H1 (cell line): ENCODE results near the gene ANK2. TPM values are rescaled to one million over a fixed set of nuclear protein-coding genes. Genes with fewer than 3 reads are reported as not detected.

ENCODE experiments used
- CTCF ChIA-PET: fragments of 300-600 bp; sonication (Branson Sonifier 250); formaldehyde crosslinking; loops from one replicate; lab custom pipeline; 2021; ENCODE audit not compliant: partially characterized antibody; lab: Charles Lee
- POLR2A ChIA-PET: fragments of 300-600 bp; sonication (Branson Sonifier 250); formaldehyde crosslinking; loops from one replicate; lab custom pipeline; 2021; ENCODE audit warnings: inconsistent platforms; ENCODE audit not compliant: partially characterized antibody; lab: Charles Lee
- DNase-seq, 2 experiments: peaks; one replicate each; pipeline versions ENCODE4 v3.0.0 to v3.0.0-alpha.2; 2010 to 2022; ENCODE audit warnings: low spot score in 2 of 2, low read depth in 1 of 2, mixed read lengths in 1 of 2
- FAIRE-seq: peaks from 2 replicates; lab custom pipeline; 2011; peaks lifted over from hg19 to GRCh38; lab: Jason Lieb, UNC
- H2AFZ ChIP-seq: 2 replicates; pipeline ENCODE4 v1.8.1; 2012; ENCODE audit warnings: low read length, inconsistent platforms
- H2AK5ac ChIP-seq: 2 replicates; pipeline ENCODE4 v1.6.1; 2013; ENCODE audit warnings: low read depth, low read length
- H2BK120ac ChIP-seq: replicated peaks from 2 replicates; pipeline ENCODE3; 2013; ENCODE audit warnings: low read depth, low read length, inconsistent platforms
- H2BK12ac ChIP-seq: 2 replicates; pipeline ENCODE4 v1.6.1; 2013; ENCODE audit warnings: low read depth, low read length
- H2BK15ac ChIP-seq: 2 replicates; pipeline ENCODE4 v1.6.1; 2013; ENCODE audit warnings: low read length
- H2BK20ac ChIP-seq: 2 replicates; pipeline ENCODE4 v1.6.1; 2013; ENCODE audit warnings: low read length
- H2BK5ac ChIP-seq: 2 replicates; pipeline ENCODE4 v1.6.1; 2013; ENCODE audit warnings: low read depth, low read length
- H3K14ac ChIP-seq: 2 replicates; pipeline ENCODE4 v1.6.1; 2013; ENCODE audit warnings: inconsistent platforms; ENCODE audit not compliant: insufficient read length
- H3K18ac ChIP-seq: 2 replicates; pipeline ENCODE4 v1.6.1; 2013; ENCODE audit warnings: low read length; ENCODE audit errors: extremely low read depth
- H3K23ac ChIP-seq: 2 replicates; pipeline ENCODE4 v1.6.1; 2013; ENCODE audit warnings: inconsistent platforms; ENCODE audit not compliant: insufficient read length
- H3K23me2 ChIP-seq: 2 replicates; pipeline ENCODE4 v1.6.1; 2013; ENCODE audit warnings: low read depth, low read length
- H3K27ac ChIP-seq: 2 replicates; pipeline ENCODE4 v1.6.1; 2011; ENCODE audit warnings: low read depth, low read length, inconsistent platforms
- H3K27me3 ChIP-seq, 4 experiments: replicated peaks in 1 of 4; 1 replicate in 1 of 4; 2 replicates in 3 of 4; pipeline versions ENCODE4 v1.6.1 to v1.8.1; 2011 to 2013; ENCODE audit warnings: low read length in 3 of 4, mild to moderate bottlenecking in 3 of 4, inconsistent platforms in 2 of 4, mixed read lengths in 2 of 4, moderate library complexity in 1 of 4; ENCODE audit not compliant: control insufficient read depth in 3 of 4, insufficient read depth in 3 of 4; ENCODE audit errors: extremely low read depth in 1 of 4
- H3K36me3 ChIP-seq, 4 experiments: 2 replicates each; pipeline versions ENCODE4 v1.6.1 to v1.8.1; 2011 to 2013; ENCODE audit warnings: mild to moderate bottlenecking in 4 of 4, low read length in 3 of 4, moderate library complexity in 2 of 4, control low read depth in 1 of 4, inconsistent platforms in 1 of 4; ENCODE audit not compliant: insufficient read depth in 4 of 4, control insufficient read depth in 2 of 4
- H3K4ac ChIP-seq: replicated peaks from 2 replicates; pipeline ENCODE3; 2013; ENCODE audit warnings: low read length, low read depth, mixed read lengths, inconsistent platforms; ENCODE audit not compliant: insufficient read length
- H3K4me1 ChIP-seq, 4 experiments: replicated peaks in 1 of 4; 1 replicate in 1 of 4; 2 replicates in 3 of 4; pipeline versions ENCODE4 v1.6.1 to v1.8.1; 2011 to 2013; ENCODE audit warnings: low read length in 3 of 4, inconsistent platforms in 2 of 4, mixed read lengths in 1 of 4; ENCODE audit not compliant: insufficient read depth in 4 of 4, control insufficient read depth in 3 of 4
- H3K4me2 ChIP-seq, 2 experiments: 2 replicates each; pipeline versions ENCODE4 v1.6.1 to v1.8.1; 2011 to 2013; ENCODE audit warnings: low read depth in 2 of 2, low read length in 2 of 2, control low read depth in 1 of 2, inconsistent platforms in 1 of 2, mild to moderate bottlenecking in 1 of 2; ENCODE audit not compliant: insufficient read depth in 1 of 2
- H3K4me3 ChIP-seq, 4 experiments: fragments of 200-600, 300-600 bp in 1 of 4; sonication (generic), shearing (Covaris generic), sonication (Bioruptor Twin) in 1 of 4; 2 replicates each; pipeline versions ENCODE4 v1.5.1 to v1.8.1; 2011 to 2016; ENCODE audit warnings: low read length in 4 of 4, low read depth in 3 of 4, control low read depth in 2 of 4, inconsistent platforms in 2 of 4, mild to moderate bottlenecking in 2 of 4, mixed read lengths in 1 of 4, moderate library complexity in 1 of 4; ENCODE audit not compliant: insufficient read depth in 2 of 4; ENCODE audit errors: extremely low read depth in 1 of 4
- H3K56ac ChIP-seq: replicated peaks from 2 replicates; pipeline ENCODE3; 2013; ENCODE audit warnings: low read depth, mild to moderate bottlenecking, mixed read lengths, low read length, inconsistent platforms; ENCODE audit not compliant: insufficient read length
- H3K79me1 ChIP-seq: 2 replicates; pipeline ENCODE4 v1.6.1; 2013; ENCODE audit warnings: low read depth, low read length, control low read depth
- H3K79me2 ChIP-seq, 2 experiments: 2 replicates each; pipeline versions ENCODE4 v1.6.1 to v1.8.1; 2012 to 2013; ENCODE audit warnings: low read length in 2 of 2, mild to moderate bottlenecking in 2 of 2, inconsistent platforms in 1 of 2; ENCODE audit not compliant: insufficient read depth in 2 of 2, control insufficient read depth in 1 of 2
- H3K9ac ChIP-seq, 4 experiments: replicated peaks in 1 of 4; 1 replicate in 1 of 4; 2 replicates in 3 of 4; pipeline versions ENCODE4 v1.6.1 to v1.8.1; 2011 to 2013; ENCODE audit warnings: low read depth in 3 of 4, low read length in 3 of 4, control low read depth in 2 of 4, mild to moderate bottlenecking in 2 of 4, moderate library complexity in 2 of 4, inconsistent platforms in 1 of 4; ENCODE audit errors: extremely low read depth in 1 of 4
- H3K9me3 ChIP-seq, 2 experiments: 2 replicates each; pipeline versions ENCODE4 v1.6.1 to v1.8.1; 2012 to 2013; ENCODE audit warnings: mild to moderate bottlenecking in 2 of 2, moderate library complexity in 2 of 2, control low read depth in 1 of 2, inconsistent platforms in 1 of 2, low read depth in 1 of 2, low read length in 1 of 2, mixed read lengths in 1 of 2; ENCODE audit not compliant: insufficient read depth in 2 of 2
- H4K20me1 ChIP-seq, 2 experiments: replicated peaks in 1 of 2; 2 replicates each; pipeline versions ENCODE3 to v1.8.1; 2011 to 2013; ENCODE audit warnings: inconsistent platforms in 2 of 2, low read length in 2 of 2, mild to moderate bottlenecking in 1 of 2; ENCODE audit not compliant: insufficient read depth in 2 of 2, control insufficient read depth in 1 of 2
- H4K5ac ChIP-seq: 2 replicates; pipeline ENCODE4 v1.6.1; 2013; ENCODE audit warnings: low read length, low read depth, mixed read lengths, inconsistent platforms; ENCODE audit not compliant: insufficient read length
- H4K8ac ChIP-seq: 2 replicates; pipeline ENCODE4 v1.8.0; 2013; ENCODE audit warnings: mild to moderate bottlenecking, moderate library complexity, low read length, inconsistent platforms; ENCODE audit not compliant: insufficient read depth; ENCODE audit errors: extremely low read depth
- H4K91ac ChIP-seq: replicated peaks from 2 replicates; pipeline ENCODE3; 2013; ENCODE audit warnings: low read length, mixed read lengths, inconsistent platforms; ENCODE audit not compliant: insufficient read length
- CBX5 ChIP-seq: fragments of 300-800, 300-1000 bp; sonication (generic); IDR thresholded peaks from 2 replicates; pipeline ENCODE4 v1.7.1; 2016; ENCODE audit warnings: antibody characterized with exemption, low read length, low read depth
- CEBPB ChIP-seq: IDR thresholded peaks from 2 replicates; pipeline ENCODE4 v1.6.1; 2012; ENCODE audit warnings: low read depth, low read length
- E2F6 ChIP-seq: IDR thresholded peaks from 2 replicates; pipeline ENCODE4 v1.6.1; 2012; ENCODE audit warnings: inconsistent platforms
- MAFK ChIP-seq: IDR thresholded peaks from 2 replicates; pipeline ENCODE4 v1.6.1; 2012; ENCODE audit warnings: low read depth, mild to moderate bottlenecking, improper control_type of control experiment, low read length
- WGBS, 2 experiments: shearing (Covaris generic) in 1 of 2; methylation state at CpG; one replicate each; pipeline versions ENCODE4 v1.1.6 to v1.1.7; 2013 to 2015; ENCODE audit warnings: low lambda C conversion rate in 2 of 2, mixed read lengths in 2 of 2, inconsistent platforms in 1 of 2, low coverage in 1 of 2, missing lambda C conversion rate in 1 of 2; ENCODE audit not compliant: insufficient replicate concordance in 2 of 2, insufficient coverage in 1 of 2, insufficient read length in 1 of 2; ENCODE audit errors: extremely low coverage in 1 of 2, missing lambda C conversion rate in 1 of 2; 5-methylcytosine and 5-hydroxymethylcytosine counted together
- polyA plus RNA-seq, 7 experiments: library from polyadenylated mRNA; depleted of rRNA in 3 of 7; stranded (reverse) in 5 of 7; unstranded in 2 of 7; fragments of >200 nt in 5 of 7; fragments of 200-250 nt in 2 of 7; gene quantifications; 1 replicate in 5 of 7; 2 replicates in 1 of 7; 4 replicates in 1 of 7; pipeline versions ENCODE4 v1.2.1 to v1.2.3, GENCODE V29; 2011 to 2013; ENCODE audit warnings: missing spikeins in 2 of 7, mixed read lengths in 2 of 7
- total RNA-seq: library from RNA; stranded (reverse); fragmentation: NEBNext Ultra II Directional; extraction: Animal tissue kit (Norgen Biotek cat#: 25700); gene quantifications from 2 replicates; pipeline ENCODE4 v1.2.1, GENCODE V29; 2021

The ANK2 gene
- total and polyA plus RNA-seq, 2 of the 8 experiments (the other 6 are each of a cell fraction or from before 2014, with no cell fraction given) = 14.2 to 35.1 TPM

DNA sequence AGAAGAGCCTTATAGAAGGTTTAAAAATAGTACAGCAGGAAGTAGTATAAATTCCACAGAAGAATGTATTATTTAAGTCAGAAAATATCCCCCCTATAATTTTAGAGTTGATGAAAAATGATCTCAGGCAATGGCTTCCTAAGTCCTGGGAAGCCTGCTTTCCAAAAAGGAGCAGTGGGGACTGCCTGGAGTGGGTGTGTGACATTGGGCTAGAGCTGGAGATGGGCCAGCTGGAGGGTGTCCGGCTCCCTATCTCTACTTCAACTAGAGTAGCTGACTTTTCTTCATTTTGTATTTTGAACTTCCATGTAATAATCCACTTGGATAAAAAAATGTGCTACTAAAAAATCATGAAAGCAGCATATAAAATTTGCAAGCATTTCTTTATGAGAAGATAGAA, 253.9 kb downstream of the ANK2 start:
- H2BK5ac ChIP-seq = no peak overlapping the region
- H3K23me2 ChIP-seq = no peaks in the 10 kb centered on the region
- H4K91ac ChIP-seq = no peak overlapping the region
- H4K8ac ChIP-seq = no peak overlapping the region
- no peak overlapping the region for H3K4ac ChIP-seq
- no peaks in the 10 kb centered on the region for H3K79me2 ChIP-seq
- POLR2A ChIA-PET = no interaction called here
- H3K4me1 ChIP-seq = peaks cover 0 to 4% (median 1%) of the 10 kb centered on the region in 4 experiments; a peak in 5 of 7 replicates
- H3K18ac ChIP-seq = no peak overlapping the region
- H3K23ac ChIP-seq = no peak overlapping the region
- H2BK15ac ChIP-seq = no peak overlapping the region
- FAIRE-seq = no peak
- H2BK20ac ChIP-seq = no peak overlapping the region
- H2BK120ac ChIP-seq = no peak overlapping the region
- no peak overlapping the region for H3K27ac ChIP-seq
- H4K20me1 ChIP-seq = no peaks in the 10 kb centered on the region
- 88% methylated on average over 1 of the region's 1 CpG; no CpG with 5 or more reads in 1 of the 2 experiments for WGBS, 2 experiments
- H4K5ac ChIP-seq = no peak overlapping the region
- no peak overlapping the region for H3K4me2 ChIP-seq
- CTCF ChIA-PET = interaction anchor here (1.5 to 1.9 kb wide), 3 partner anchors 10 to 25 kb away, joined by 4 to 6 read pairs (median 5); no protein-coding TSS in a partner anchor
- H2AK5ac ChIP-seq = no peak overlapping the region
- peaks cover 0 to 21% (median 0%) of the 10 kb centered on the region in 4 experiments; a peak in 2 of 8 replicates for H3K36me3 ChIP-seq
- no peak overlapping the region for H3K9ac ChIP-seq
- H2AFZ ChIP-seq = no peak overlapping the region
- H3K56ac ChIP-seq = no peak overlapping the region
- H3K79me1 ChIP-seq = no peaks in the 10 kb centered on the region
- TF ChIP-seq CBX5 (no peak), E2F6 (no peak), CEBPB (no peak), MAFK (no peak)
- H3K27me3 ChIP-seq = no peaks in the 10 kb centered on the region
- no peaks in the 10 kb centered on the region for H3K9me3 ChIP-seq
- no peak for DNase-seq
- H3K14ac ChIP-seq = no peak overlapping the region
- no peak overlapping the region for H3K4me3 ChIP-seq
- H2BK12ac ChIP-seq = no peak overlapping the region
